WTC11 (cell line): ENCODE measurements around the gene ZNF592.

Experiments
- CBFB ChIP-seq: sonication (generic); formaldehyde crosslinking; IDR thresholded peaks from 2 replicates; pipeline ENCODE4 v1.8.1; 2022; ENCODE audit warnings: mild to moderate bottlenecking, low read depth, missing genetic modification reagents
- ZNF138 ChIP-seq: sonication (generic); formaldehyde crosslinking; conservative IDR thresholded peaks from 2 replicates; pipeline ENCODE4 v1.8.1; 2022; ENCODE audit warnings: mild to moderate bottlenecking, moderate library complexity, missing genetic modification reagents
- TF ChIP-seq, protein P1 (sequence below): sonication (generic); formaldehyde crosslinking; IDR thresholded peaks from 2 replicates; pipeline ENCODE4 v1.8.1; 2022; ENCODE audit warnings: missing genetic modification reagents, borderline replicate concordance
- TF ChIP-seq, protein P2 (sequence below): fragments of 200-600 bp; IDR thresholded peaks from 2 replicates; pipeline ENCODE4 v1.8.0; 2022; ENCODE audit warnings: antibody characterized with exemption
- TF ChIP-seq, protein P3 (sequence below): sonication (generic); formaldehyde crosslinking; IDR thresholded peaks from 2 replicates; pipeline ENCODE4 v1.8.0; 2022; ENCODE audit warnings: mild to moderate bottlenecking, missing genetic modification reagents

DNA sequence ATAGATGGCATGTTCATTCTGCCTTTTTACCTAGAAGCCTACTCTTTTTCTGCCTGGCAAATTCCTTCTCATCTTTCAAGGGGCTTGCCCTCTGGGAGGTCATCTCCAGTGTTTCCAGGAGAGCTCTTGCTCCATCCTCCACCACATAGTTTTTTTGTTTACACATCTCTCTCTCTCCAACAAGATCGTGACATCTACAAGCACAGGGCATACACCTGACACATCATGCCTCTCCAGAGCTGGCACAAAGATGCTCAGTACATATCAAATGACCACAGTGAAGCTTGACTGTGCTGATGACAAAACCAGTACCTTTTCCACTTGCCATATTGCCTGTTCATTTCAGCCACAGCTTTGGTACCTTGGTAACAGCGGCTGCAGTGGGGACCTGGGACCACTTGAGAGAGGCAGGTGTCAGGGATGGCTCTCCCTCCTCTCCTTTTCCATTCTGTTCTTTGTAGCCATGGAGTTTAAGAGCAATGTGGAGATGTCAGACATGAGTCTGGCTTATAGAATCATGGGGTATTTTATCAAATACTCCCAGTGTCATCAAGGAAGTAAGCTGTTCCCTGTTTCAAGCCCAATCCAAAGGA is 84.2 kb downstream of the ZNF592 start:
- TF ChIP-seq, protein P1, sequence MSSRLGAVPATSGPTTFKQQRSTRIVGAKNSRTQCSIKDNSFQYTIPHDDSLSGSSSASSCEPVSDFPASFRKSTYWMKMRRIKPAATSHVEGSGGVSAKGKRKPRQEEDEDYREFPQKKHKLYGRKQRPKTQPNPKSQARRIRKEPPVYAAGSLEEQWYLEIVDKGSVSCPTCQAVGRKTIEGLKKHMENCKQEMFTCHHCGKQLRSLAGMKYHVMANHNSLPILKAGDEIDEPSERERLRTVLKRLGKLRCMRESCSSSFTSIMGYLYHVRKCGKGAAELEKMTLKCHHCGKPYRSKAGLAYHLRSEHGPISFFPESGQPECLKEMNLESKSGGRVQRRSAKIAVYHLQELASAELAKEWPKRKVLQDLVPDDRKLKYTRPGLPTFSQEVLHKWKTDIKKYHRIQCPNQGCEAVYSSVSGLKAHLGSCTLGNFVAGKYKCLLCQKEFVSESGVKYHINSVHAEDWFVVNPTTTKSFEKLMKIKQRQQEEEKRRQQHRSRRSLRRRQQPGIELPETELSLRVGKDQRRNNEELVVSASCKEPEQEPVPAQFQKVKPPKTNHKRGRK (CRISPR knock-in tag): no peak
- no peak for TF ChIP-seq ZNF138 (CRISPR knock-in tag)
- TF ChIP-seq CBFB: no peak
- TF ChIP-seq, protein P2, sequence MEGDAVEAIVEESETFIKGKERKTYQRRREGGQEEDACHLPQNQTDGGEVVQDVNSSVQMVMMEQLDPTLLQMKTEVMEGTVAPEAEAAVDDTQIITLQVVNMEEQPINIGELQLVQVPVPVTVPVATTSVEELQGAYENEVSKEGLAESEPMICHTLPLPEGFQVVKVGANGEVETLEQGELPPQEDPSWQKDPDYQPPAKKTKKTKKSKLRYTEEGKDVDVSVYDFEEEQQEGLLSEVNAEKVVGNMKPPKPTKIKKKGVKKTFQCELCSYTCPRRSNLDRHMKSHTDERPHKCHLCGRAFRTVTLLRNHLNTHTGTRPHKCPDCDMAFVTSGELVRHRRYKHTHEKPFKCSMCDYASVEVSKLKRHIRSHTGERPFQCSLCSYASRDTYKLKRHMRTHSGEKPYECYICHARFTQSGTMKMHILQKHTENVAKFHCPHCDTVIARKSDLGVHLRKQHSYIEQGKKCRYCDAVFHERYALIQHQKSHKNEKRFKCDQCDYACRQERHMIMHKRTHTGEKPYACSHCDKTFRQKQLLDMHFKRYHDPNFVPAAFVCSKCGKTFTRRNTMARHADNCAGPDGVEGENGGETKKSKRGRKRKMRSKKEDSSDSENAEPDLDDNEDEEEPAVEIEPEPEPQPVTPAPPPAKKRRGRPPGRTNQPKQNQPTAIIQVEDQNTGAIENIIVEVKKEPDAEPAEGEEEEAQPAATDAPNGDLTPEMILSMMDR: no peak
- TF ChIP-seq, protein P3, sequence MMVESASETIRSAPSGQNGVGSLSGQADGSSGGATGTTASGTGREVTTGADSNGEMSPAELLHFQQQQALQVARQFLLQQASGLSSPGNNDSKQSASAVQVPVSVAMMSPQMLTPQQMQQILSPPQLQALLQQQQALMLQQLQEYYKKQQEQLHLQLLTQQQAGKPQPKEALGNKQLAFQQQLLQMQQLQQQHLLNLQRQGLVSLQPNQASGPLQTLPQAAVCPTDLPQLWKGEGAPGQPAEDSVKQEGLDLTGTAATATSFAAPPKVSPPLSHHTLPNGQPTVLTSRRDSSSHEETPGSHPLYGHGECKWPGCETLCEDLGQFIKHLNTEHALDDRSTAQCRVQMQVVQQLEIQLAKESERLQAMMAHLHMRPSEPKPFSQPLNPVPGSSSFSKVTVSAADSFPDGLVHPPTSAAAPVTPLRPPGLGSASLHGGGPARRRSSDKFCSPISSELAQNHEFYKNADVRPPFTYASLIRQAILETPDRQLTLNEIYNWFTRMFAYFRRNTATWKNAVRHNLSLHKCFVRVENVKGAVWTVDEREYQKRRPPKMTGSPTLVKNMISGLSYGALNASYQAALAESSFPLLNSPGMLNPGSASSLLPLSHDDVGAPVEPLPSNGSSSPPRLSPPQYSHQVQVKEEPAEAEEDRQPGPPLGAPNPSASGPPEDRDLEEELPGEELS (CRISPR knock-in tag): no peak
